C4-2B (cell line): Measurements from ENCODE around the gene CAMK2A.

Experiments
- H3K27ac ChIP-seq: fragments of 450-650 bp; 2 replicates; pipeline ENCODE4 v1.5.1; 2017
- CTCF ChIP-seq: fragments of 450-650 bp; conservative IDR thresholded peaks from 2 replicates; pipeline ENCODE4 v1.5.1; 2017; ENCODE audit warnings: mild to moderate bottlenecking
- ZFX ChIP-seq: fragments of 450-650 bp; IDR thresholded peaks from 2 replicates; pipeline ENCODE4 v1.6.1; 2017

The CAMK2A gene

GRCh38 chr5:150181766-150182545 is 107.6 kb downstream of the CAMK2A start:
- TF ChIP-seq CTCF (no peak), ZFX (no peak)
- no peak overlapping the region for H3K27ac ChIP-seq

GRCh38 chr5:150181027-150181426 is 108.5 kb downstream of the CAMK2A start:
- H3K27ac ChIP-seq: no peak overlapping the region
- TF ChIP-seq CTCF: no peak
- TF ChIP-seq ZFX: no peak

GRCh38 chr5:150180241-150181026 is 109.1 kb downstream of the CAMK2A start:
- TF ChIP-seq CTCF: no peak
- no peak for TF ChIP-seq ZFX
- H3K27ac ChIP-seq: no peak overlapping the region

GRCh38 chr5:150179019-150179620 is 110.5 kb downstream of the CAMK2A start:
- no peak for TF ChIP-seq ZFX
- no peak for TF ChIP-seq CTCF

GRCh38 chr5:150178262-150178661 is 111.3 kb downstream of the CAMK2A start:
- H3K27ac ChIP-seq: no peak overlapping the region
- no peak for TF ChIP-seq CTCF
- TF ChIP-seq ZFX: no peak

More at GRCh38 chr5:150179019-150179620, 110.5 kb downstream of the CAMK2A start:
- no peak overlapping the region for H3K27ac ChIP-seq

- H3K27ac ChIP-seq: no peak overlapping the region
- TF ChIP-seq ZFX: no peak
- no peak for TF ChIP-seq CTCF
Observed at GRCh38 chr5:150177721-150178120, 111.9 kb downstream of the CAMK2A start.
